SHP77 treated with DMSO at 0.1 percent for 48 hours (cell line): ENCODE results near the gene SYDE1.

ENCODE experiments used
- DNase-seq: peaks from one replicate; lab custom pipeline; 2025; lab: John Stamatoyannopoulos, UW

Gene SYDE1

GRCh38 chr19:15108845-15109767, 1.9 kb downstream of the SYDE1 start:
- DNase-seq, result no peak

GRCh38 chr19:15109768-15110417, 2.7 kb downstream of the SYDE1 start:
- no peak for DNase-seq

GRCh38 chr19:15110418-15110815, 3.2 kb downstream of the SYDE1 start:
- no peak for DNase-seq

- DNase-seq, result no peak
Observed at GRCh38 chr19:15111758-15112157, 4.6 kb downstream of the SYDE1 start.

GRCh38 chr19:15112385-15112784, 5.2 kb downstream of the SYDE1 start:
- no peak for DNase-seq

- DNase-seq, result no peak
Observed at GRCh38 chr19:15113245-15114152, 6.3 kb downstream of the SYDE1 start.

GRCh38 chr19:15114153-15114540, 6.9 kb downstream of the SYDE1 start:
- DNase-seq, result no peak

- DNase-seq, result no peak
Observed at GRCh38 chr19:15115080-15115479, 7.9 kb downstream of the SYDE1 start.

- no peak for DNase-seq
Observed at GRCh38 chr19:15115762-15116615, 8.8 kb downstream of the SYDE1 start.

- no peak for DNase-seq
Observed at GRCh38 chr19:15116856-15117255, 9.7 kb downstream of the SYDE1 start.

- DNase-seq, result no peak
Observed at GRCh38 chr19:15118248-15118647, 11.0 kb downstream of the SYDE1 start.

- no peak for DNase-seq
Observed at GRCh38 chr19:15118789-15119494, 11.7 kb downstream of the SYDE1 start.

- no peak for DNase-seq
Observed at GRCh38 chr19:15120135-15121026, 13.2 kb downstream of the SYDE1 start.

GRCh38 chr19:15122331-15123030, 15.3 kb downstream of the SYDE1 start:
- DNase-seq, result no peak

GRCh38 chr19:15123031-15123890, 16.1 kb downstream of the SYDE1 start:
- DNase-seq, result no peak

- DNase-seq, result peak; percentile 5
Observed at GRCh38 chr19:15123900-15124299, 16.7 kb downstream of the SYDE1 start.

GRCh38 chr19:15124572-15125231, 17.5 kb downstream of the SYDE1 start:
- no peak for DNase-seq
